Body of pancreas (tissue), 4 donors: ENCODE results near the gene SCO2. TPM values are rescaled to one million over a fixed set of nuclear protein-coding genes. Genes with fewer than 3 reads are reported as not detected.

Source experiments
- ATAC-seq: fragments of 150-250 bp; one replicate; pipeline ENCODE4 v1.9.1; 2016
- DNase-seq, 4 donors: peaks; one replicate each; pipeline ENCODE4 v3.0.0-alpha.2; 2019
- H3K27ac ChIP-seq, 4 donors: fragments of 200-600 bp; sonication (generic); 1 replicate in 3 of 4; 2 replicates in 1 of 4; pipeline versions ENCODE4 v1.5.1 to v1.6.1; 2016 to 2019; ENCODE audit warnings: mild to moderate bottlenecking in 1 of 4, mixed read lengths in 1 of 4, moderate library complexity in 1 of 4
- H3K27me3 ChIP-seq, 2 donors: fragments of 200-600 bp; sonication (generic); one replicate each; pipeline ENCODE4 v1.6.0; 2016; ENCODE audit warnings: mild to moderate bottlenecking in 1 of 2
- H3K36me3 ChIP-seq, 2 donors: fragments of 200-600 bp; sonication (generic); replicated peaks in 1 of 2; 2 replicates each; pipeline ENCODE4 v1.5.1; 2016; ENCODE audit warnings: low read depth in 2 of 2; ENCODE audit not compliant: insufficient read depth in 1 of 2
- H3K4me1 ChIP-seq: fragments of 200-600 bp; sonication (generic); one replicate; pipeline ENCODE4 v1.6.0; 2016
- H3K4me3 ChIP-seq, 2 donors: fragments of 200-600 bp; sonication (generic); 1 replicate in 1 of 2; 2 replicates in 1 of 2; pipeline ENCODE4 v1.5.1; 2016 to 2019
- H3K9me3 ChIP-seq, 3 donors: fragments of 200-600 bp; sonication (generic); 1 replicate in 2 of 3; 2 replicates in 1 of 3; pipeline ENCODE4 v1.5.1; 2016
- POLR2A ChIP-seq, 3 donors: fragments of 450-650 bp; IDR thresholded peaks; one replicate each; pipeline ENCODE4 v1.6.1; 2016; ENCODE audit warnings: antibody characterized with exemption in 3 of 3, mild to moderate bottlenecking in 2 of 3
- WGBS, 2 donors: methylation state at CpG; one replicate each; pipeline ENCODE4 v1.1.5; 2017; 5-methylcytosine and 5-hydroxymethylcytosine counted together
- intact Hi-C: fragments of 100-400 bp; cut with DNase I; formaldehyde crosslinking; loops from one replicate; pipeline ENCODE4 v1.15.1; 2023
- total RNA-seq, 2 donors: library from RNA; depleted of rRNA; stranded (reverse); fragments of >200 nt; gene quantifications; one replicate each; pipeline ENCODE4 v1.1.0, GENCODE V29; 2016
- TF ChIP-seq, protein P1 (sequence below), 7 experiments: fragments of 450-650 bp in 4 of 7; fragments of 200-600 bp in 3 of 7; sonication (generic) in 3 of 7; IDR thresholded peaks; one replicate each; pipeline ENCODE4 v1.5.1; 2016 to 2019; ENCODE audit warnings: antibody characterized with exemption in 7 of 7

SCO2 gene
- total RNA-seq, 2 donors from 2014 or later, result 1.6 TPM; not detected in 1

DNA sequence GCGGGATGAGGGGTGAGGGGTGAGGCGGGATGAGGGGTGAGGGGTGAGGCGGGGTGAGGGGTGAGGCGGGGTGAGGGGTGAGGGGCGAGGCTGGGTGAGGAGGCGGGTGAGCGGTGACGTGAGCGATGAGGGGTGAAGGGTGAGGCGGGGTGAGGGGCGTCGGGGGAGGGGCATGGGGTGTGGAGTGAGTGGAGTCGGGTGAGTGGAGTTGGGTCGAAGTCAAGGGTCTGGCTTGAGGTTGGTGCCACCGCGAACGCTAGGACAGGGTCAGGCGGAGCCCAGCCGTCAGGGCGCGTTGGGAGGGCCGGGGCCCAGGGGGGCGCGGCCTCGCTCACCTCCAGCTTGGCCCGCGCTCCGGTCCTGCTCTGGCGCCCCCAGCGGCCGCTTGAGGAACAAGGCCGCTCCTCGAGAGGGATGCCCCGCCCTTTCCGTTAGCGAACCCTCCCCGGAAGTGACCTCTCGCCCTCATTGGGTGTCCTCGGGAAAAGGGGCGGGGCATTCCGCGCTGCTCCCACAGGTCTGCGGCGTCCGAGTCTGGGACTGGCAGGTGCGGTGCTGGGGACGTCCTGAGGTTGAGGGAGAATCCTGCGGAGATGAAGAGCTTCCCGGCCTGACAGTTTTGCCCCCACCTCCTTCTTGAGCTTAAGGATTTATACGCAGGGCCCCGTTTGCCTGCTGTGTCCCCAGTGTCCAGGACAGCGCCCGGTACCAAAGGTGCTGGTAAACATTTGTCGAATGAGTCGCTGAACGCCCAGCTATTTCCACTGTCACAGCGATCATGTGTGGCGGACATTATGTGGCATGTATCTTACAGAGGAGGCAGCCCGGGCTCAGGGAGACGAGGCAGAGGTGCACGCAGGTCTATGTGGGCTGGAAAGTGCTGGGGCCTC is 37.4 kb upstream of the SCO2 start, which contains the start of gene SYCE3:
Gene SYCE3 (minus strand): TSS at position 397 of the 890 bp plus-strand sequence. CDS start 6,514 bp downstream, outside the sequence.
- ATAC-seq, result peak; percentile 99
- WGBS, 2 donors, result 2 to 4% methylated on average over 24 to 57 of the region's 61 CpGs

DNA sequence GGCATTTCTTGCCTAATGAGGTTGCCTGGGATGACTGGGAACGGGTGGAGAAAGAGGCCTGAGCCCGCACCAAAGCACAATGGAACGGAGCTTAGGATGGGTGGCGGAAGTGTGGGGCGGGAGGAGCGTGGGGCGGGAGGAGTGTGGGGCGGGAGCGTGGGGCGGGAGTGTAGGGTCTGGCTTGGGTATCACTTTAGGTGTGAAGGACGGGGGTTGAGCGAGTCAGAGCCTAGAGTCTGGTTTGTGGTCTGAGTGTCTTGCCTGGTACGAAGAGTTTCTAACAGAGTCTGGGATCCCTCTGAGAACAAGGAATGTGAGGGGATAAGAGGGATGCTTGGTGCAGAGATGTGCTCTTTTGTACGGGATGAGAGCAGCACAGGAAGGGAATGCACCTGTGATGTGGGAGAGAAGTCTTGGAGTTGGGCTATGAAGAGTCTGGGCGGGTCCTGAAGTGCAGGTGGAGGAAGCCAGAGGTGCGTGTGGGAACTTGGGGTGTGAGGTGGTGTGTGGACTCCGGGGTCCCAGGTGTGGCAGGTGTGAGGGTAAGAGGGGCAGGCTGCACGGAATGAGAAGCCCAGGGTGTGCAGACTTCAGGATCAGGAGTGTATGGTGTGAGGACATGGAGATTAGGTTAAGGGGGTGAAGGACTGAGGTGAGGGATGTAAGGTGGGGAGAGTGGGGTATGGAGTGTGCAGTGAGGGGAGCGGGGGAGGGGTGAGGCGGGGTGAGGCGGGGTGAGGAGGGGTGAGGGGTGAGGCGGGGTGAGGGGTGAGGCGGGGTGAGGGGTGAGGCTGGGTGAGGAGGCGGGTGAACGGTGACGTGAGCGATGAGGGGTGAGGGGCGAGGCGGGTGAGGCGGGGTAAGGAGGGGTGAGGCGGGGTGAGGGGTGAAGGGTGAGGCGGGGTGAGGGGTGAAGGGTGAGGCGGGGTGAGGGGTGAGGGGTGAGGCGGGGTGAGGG is 36.3 kb upstream of the SCO2 start:
- no peak for ATAC-seq
- 72 to 79% methylated on average over 16 to 18 of the region's 34 CpGs for WGBS, 2 donors
- peaks cover 16% of the 10 kb centered on the region for H3K4me1 ChIP-seq

More for the DNA sequence above, 37.4 kb upstream of the SCO2 start, which contains the start of gene SYCE3:
- Histone ChIP-seq H3K27ac (peak within 1 kb of the TSS; percentile 66 to 90 (median 75)), H3K27me3 (no peaks in the 10 kb centered on the region), H3K4me1 (peaks cover 16% of the 10 kb centered on the region), H3K4me3 (peak within 1 kb of the TSS; percentile 4 to 9), H3K36me3 (no peaks in the 10 kb centered on the region), H3K9me3 (no peaks in the 10 kb centered on the region)
- peak; percentile 70 to 90 (median 87) for TF ChIP-seq POLR2A (IDR thresholded peaks at IDR 0.05)
- TF ChIP-seq, protein P1, sequence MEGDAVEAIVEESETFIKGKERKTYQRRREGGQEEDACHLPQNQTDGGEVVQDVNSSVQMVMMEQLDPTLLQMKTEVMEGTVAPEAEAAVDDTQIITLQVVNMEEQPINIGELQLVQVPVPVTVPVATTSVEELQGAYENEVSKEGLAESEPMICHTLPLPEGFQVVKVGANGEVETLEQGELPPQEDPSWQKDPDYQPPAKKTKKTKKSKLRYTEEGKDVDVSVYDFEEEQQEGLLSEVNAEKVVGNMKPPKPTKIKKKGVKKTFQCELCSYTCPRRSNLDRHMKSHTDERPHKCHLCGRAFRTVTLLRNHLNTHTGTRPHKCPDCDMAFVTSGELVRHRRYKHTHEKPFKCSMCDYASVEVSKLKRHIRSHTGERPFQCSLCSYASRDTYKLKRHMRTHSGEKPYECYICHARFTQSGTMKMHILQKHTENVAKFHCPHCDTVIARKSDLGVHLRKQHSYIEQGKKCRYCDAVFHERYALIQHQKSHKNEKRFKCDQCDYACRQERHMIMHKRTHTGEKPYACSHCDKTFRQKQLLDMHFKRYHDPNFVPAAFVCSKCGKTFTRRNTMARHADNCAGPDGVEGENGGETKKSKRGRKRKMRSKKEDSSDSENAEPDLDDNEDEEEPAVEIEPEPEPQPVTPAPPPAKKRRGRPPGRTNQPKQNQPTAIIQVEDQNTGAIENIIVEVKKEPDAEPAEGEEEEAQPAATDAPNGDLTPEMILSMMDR (IDR thresholded peaks at IDR 0.05), result peak; percentile 95 to 99 (median 97)
- peak; percentile 98 to 99 (median 99) for DNase-seq
- intact Hi-C loops, result no loop called here

DNA sequence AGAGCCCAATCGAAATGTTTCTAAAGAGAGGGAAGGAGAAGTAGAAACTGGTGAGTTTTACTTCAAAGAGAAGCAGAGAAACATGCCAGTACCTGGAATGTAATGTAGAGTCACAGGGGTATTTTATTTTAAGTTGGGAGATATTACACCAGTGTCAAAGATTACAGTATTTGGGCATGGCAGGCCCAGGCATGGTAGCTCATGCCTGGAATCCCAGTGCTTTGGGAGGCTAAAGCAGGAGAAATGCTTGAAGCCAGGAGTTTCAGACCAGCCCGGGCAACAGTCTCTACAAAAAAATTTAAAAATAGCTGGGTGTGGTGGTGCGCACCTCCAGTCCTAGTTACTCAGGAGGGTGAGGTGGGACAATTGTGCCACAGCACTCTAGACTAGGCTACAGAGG is 34.6 kb upstream of the SCO2 start:
- no peak for ATAC-seq
- TF ChIP-seq, protein P1 (IDR thresholded peaks at IDR 0.05), result no peak
- TF ChIP-seq POLR2A (IDR thresholded peaks at IDR 0.05), result no peak
- intact Hi-C loops, result no loop called here

More for the DNA sequence above, 36.3 kb upstream of the SCO2 start:
- no peaks in the 10 kb centered on the region for H3K9me3 ChIP-seq
- intact Hi-C loops, result no loop called here
- H3K27me3 ChIP-seq, result no peaks in the 10 kb centered on the region
- TF ChIP-seq, protein P1 (IDR thresholded peaks at IDR 0.05), result no peak
- TF ChIP-seq POLR2A (IDR thresholded peaks at IDR 0.05), result no peak
- no peaks in the 10 kb centered on the region for H3K36me3 ChIP-seq
- no peak overlapping the region for H3K4me3 ChIP-seq
- DNase-seq, result no peak
- no peak overlapping the region for H3K27ac ChIP-seq

DNA sequence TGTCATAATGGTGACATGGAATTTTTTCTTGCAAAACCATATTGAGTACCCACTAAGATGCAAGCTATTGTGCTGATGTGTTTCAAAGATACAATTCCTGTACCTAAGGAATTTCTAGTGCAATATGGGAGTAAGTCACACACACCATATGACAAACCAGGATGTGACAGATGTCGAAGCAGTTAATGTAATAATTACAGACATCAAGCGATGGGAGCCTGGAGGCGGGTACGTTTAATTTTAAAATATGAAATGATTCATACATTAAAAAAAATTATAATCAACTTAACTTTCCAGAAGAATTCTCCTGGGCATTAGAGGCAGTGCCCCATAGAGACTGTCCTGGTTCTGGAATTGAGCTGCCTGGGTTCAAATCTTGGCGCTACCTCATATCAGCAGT is 31.3 kb upstream of the SCO2 start:
- DNase-seq, result no peak
- TF ChIP-seq POLR2A (IDR thresholded peaks at IDR 0.05), result no peak
- TF ChIP-seq, protein P1 (IDR thresholded peaks at IDR 0.05), result no peak
- 72 to 77% methylated on average over 5 of the region's 5 CpGs for WGBS, 2 donors

More for the DNA sequence above, 34.6 kb upstream of the SCO2 start:
- no peak for DNase-seq
- peaks cover 16% of the 10 kb centered on the region for H3K4me1 ChIP-seq
- no peak overlapping the region for H3K4me3 ChIP-seq
- no peak overlapping the region for H3K27ac ChIP-seq
- H3K27me3 ChIP-seq, result no peaks in the 10 kb centered on the region
- WGBS, 2 donors, result 67 to 80% methylated on average over 3 of the region's 3 CpGs
- no peaks in the 10 kb centered on the region for H3K9me3 ChIP-seq
- H3K36me3 ChIP-seq, result no peaks in the 10 kb centered on the region

More for the DNA sequence above, 31.3 kb upstream of the SCO2 start:
- H3K27ac ChIP-seq, result no peak overlapping the region
- H3K9me3 ChIP-seq, result no peaks in the 10 kb centered on the region
- H3K36me3 ChIP-seq, result no peaks in the 10 kb centered on the region
- no peak overlapping the region for H3K4me3 ChIP-seq
- H3K27me3 ChIP-seq, result no peaks in the 10 kb centered on the region
- H3K4me1 ChIP-seq, result no peaks in the 10 kb centered on the region
- ATAC-seq, result no peak
- intact Hi-C loops, result no loop called here
